RPMI7951 (cell line): ENCODE measurements around the gene ZNF570. TPM values are rescaled to one million over a fixed set of nuclear protein-coding genes. Genes with fewer than 3 reads are reported as not detected.

Experiments used
- total RNA-seq: library from RNA; depleted of rRNA; stranded (reverse); fragments of >200 nt; shearing (Covaris generic); gene quantifications from 2 replicates; pipeline ENCODE4 v1.2.3, GENCODE V29; 2014; rRNA removed

The ZNF570 gene
- total RNA-seq, 1 experiment from 2014 or later = 8.1 TPM

Other genes starting within 250 kb of the ZNF570 start
- gene ZNF527, start 98.3 kb upstream of the ZNF570 start, total RNA-seq = 3.4 and 4.7 TPM in 2 replicates
- gene ZNF569, start 1.9 kb upstream of the ZNF570 start, total RNA-seq = 12.5 and 17.9 TPM in 2 replicates
- gene ZNF793, start 37.6 kb downstream of the ZNF570 start, total RNA-seq = 0.24 and 0.49 TPM in 2 replicates
- gene ZNF571, start 125.4 kb downstream of the ZNF570 start, total RNA-seq = 2.6 and 4.2 TPM in 2 replicates
- gene ZNF540, start 125.5 kb downstream of the ZNF570 start, total RNA-seq = 0.78 and 0.96 TPM in 2 replicates
- gene ZFP30, start 186.1 kb downstream of the ZNF570 start, total RNA-seq = 12.4 and 21.8 TPM in 2 replicates